SK-N-SH treated with all-trans-retinoic acid at 6 μM for 48 hours (cell line): Measurements from ENCODE around the gene SH3BP1.
A peak's percentile ranks its signal among the peaks of the same experiment; 100 is the strongest.

Source experiments
- ATAC-seq: fragments of 200-7000 bp; cut with Tn5 transposase; 3 replicates; pipeline ENCODE4 v1.9.1; 2020; ENCODE audit warnings: mild to moderate bottlenecking, moderate library complexity
- ARNTL ChIP-seq: fragments of 450-650 bp; formaldehyde crosslinking; IDR thresholded peaks from 2 replicates; pipeline ENCODE4 v1.5.0; 2020; ENCODE audit warnings: low read depth, mild to moderate bottlenecking, moderate library complexity, borderline replicate concordance
- BACH2 ChIP-seq: fragments of 250-450 bp; sonication (Bioruptor Pico); IDR thresholded peaks from 2 replicates; pipeline ENCODE4 v1.9.0; 2021; ENCODE audit warnings: mild to moderate bottlenecking, borderline replicate concordance
- CSDC2 ChIP-seq: fragments of 250-450 bp; sonication (Bioruptor Pico); IDR thresholded peaks from 2 replicates; pipeline ENCODE4 v1.5.0; 2020; ENCODE audit warnings: mild to moderate bottlenecking, moderate library complexity
- ISL1 ChIP-seq: fragments of 250-450 bp; sonication (Bioruptor Pico); IDR thresholded peaks from 2 replicates; pipeline ENCODE4 v2.1.2; 2022; ENCODE audit warnings: mild to moderate bottlenecking, moderate library complexity
- OSR1 ChIP-seq: fragments of 250-450 bp; sonication (Bioruptor Pico); IDR thresholded peaks from 2 replicates; pipeline ENCODE4 v1.8.0; 2022; ENCODE audit warnings: moderate library complexity, mild to moderate bottlenecking, inconsistent platforms
- RARB ChIP-seq: fragments of 250-450 bp; sonication (Bioruptor Pico); IDR thresholded peaks from 2 replicates; pipeline ENCODE4 v1.8.0; 2021; ENCODE audit warnings: mild to moderate bottlenecking, moderate library complexity
- TOX ChIP-seq: fragments of 250-450 bp; sonication (Bioruptor Pico); IDR thresholded peaks from 2 replicates; pipeline ENCODE4 v1.8.0; 2021; ENCODE audit warnings: mild to moderate bottlenecking, moderate library complexity, borderline replicate concordance
- ZC3H10 ChIP-seq: fragments of 250-450 bp; sonication (Bioruptor Pico); IDR thresholded peaks from 2 replicates; pipeline ENCODE4 v1.5.1; 2021; ENCODE audit warnings: mild to moderate bottlenecking, moderate library complexity
- ZFP3 ChIP-seq: fragments of 250-450 bp; sonication (Bioruptor Pico); IDR thresholded peaks from 2 replicates; pipeline ENCODE4 v1.5.0; 2020; ENCODE audit warnings: mild to moderate bottlenecking, moderate library complexity
- ZFP30 ChIP-seq: fragments of 450-650 bp; formaldehyde crosslinking; IDR thresholded peaks from 2 replicates; pipeline ENCODE4 v1.5.0; 2022; ENCODE audit warnings: mild to moderate bottlenecking, moderate library complexity
- ZNF70 ChIP-seq: fragments of 450-650 bp; formaldehyde crosslinking; IDR thresholded peaks from 2 replicates; pipeline ENCODE4 v1.5.0; 2020; ENCODE audit warnings: mild to moderate bottlenecking, moderate library complexity
- ZNF8 ChIP-seq: fragments of 450-650 bp; formaldehyde crosslinking; IDR thresholded peaks from 2 replicates; pipeline ENCODE4 v1.5.0; 2020; ENCODE audit warnings: mild to moderate bottlenecking, moderate library complexity
- TF ChIP-seq, protein P1 (sequence below): fragments of 250-450 bp; sonication (Bioruptor Pico); IDR thresholded peaks from 2 replicates; pipeline ENCODE4 v1.8.0; 2021; ENCODE audit warnings: low read depth, mild to moderate bottlenecking, moderate library complexity, borderline replicate concordance
- TF ChIP-seq, protein P2 (sequence below): fragments of 250-450 bp; sonication (Bioruptor Pico); IDR thresholded peaks from 2 replicates; pipeline ENCODE4 v1.5.1; 2020; ENCODE audit warnings: low read depth, mild to moderate bottlenecking, moderate library complexity
- TF ChIP-seq, protein P3 (sequence below): fragments of 250-450 bp; sonication (Bioruptor Pico); IDR thresholded peaks from 2 replicates; pipeline ENCODE4 v1.8.0; 2020; ENCODE audit warnings: mild to moderate bottlenecking, moderate library complexity, borderline replicate concordance
- TF ChIP-seq, protein P4 (sequence below): fragments of 250-450 bp; sonication (Bioruptor Pico); IDR thresholded peaks from 2 replicates; pipeline ENCODE4 v1.5.1; 2021; ENCODE audit warnings: mild to moderate bottlenecking, moderate library complexity
- TF ChIP-seq, protein P5 (sequence below): fragments of 250-450 bp; sonication (Bioruptor Pico); IDR thresholded peaks from 2 replicates; pipeline ENCODE4 v1.5.0; 2020; ENCODE audit warnings: mild to moderate bottlenecking, moderate library complexity

SH3BP1 gene

DNA sequence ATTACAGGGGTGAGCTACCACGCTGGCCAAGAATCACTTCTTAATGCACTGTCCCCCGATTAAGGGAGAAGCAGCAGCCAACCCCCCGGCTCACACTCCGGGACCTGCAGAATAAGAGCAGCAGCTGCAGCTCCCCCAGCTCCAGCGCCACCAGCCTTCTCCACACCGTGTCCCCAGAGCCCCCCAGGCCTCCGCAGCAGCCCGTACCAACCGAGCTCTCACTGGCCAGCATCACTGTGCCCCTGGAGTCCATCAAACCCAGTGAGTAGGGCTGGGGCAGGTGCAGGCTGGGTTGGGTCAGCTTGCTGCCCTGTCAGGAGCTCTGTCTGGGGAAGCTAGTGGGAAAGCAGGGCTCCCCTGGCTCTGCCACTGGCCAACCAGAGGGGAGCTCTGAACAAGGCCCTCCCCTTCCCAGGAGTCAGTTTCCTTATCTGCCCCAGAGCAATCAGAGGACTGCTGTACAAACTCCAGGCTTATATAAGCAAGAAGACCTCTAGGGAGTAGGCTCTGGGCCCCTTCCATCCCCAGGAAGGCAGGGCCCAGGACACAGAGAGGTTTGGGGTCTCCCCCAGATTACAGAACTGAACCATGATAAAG, 8.5 kb upstream of the SH3BP1 start (continued):
- no peak for TF ChIP-seq ZFP30 (CRISPR knock-in tag)

DNA sequence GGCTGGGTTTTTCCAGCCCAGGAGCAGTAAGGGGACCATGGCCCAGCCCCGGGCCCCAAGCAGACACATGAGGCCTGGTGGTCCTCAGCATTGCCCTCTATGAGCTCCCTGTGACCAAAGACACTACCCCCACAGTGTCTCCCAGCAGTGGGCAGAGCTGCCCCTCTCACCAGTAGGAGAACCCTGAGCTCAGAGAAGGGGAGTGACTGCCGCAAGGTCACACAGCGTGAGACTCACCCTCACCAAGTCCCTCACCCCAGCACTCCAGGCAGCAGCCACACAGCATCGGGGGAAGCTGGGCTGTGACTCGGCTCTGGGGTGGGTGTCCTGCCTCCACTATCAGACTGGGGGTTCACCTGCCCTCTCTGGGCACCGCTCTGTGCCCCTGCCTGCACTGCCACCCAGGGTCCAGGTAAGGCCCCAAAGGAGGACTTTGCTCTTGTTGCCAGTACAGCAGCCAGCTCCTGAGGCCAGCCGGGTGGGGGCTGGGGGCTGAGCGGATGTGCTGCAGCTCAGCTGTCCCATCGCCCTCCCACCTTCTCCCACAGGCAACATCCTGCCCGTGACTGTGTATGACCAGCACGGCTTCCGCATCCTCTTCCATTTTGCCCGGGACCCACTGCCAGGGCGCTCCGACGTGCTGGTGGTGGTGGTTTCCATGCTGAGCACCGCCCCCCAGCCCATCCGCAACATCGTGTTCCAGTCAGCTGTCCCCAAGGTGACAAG, 7.9 kb upstream of the SH3BP1 start:
- TF ChIP-seq, protein P1, sequence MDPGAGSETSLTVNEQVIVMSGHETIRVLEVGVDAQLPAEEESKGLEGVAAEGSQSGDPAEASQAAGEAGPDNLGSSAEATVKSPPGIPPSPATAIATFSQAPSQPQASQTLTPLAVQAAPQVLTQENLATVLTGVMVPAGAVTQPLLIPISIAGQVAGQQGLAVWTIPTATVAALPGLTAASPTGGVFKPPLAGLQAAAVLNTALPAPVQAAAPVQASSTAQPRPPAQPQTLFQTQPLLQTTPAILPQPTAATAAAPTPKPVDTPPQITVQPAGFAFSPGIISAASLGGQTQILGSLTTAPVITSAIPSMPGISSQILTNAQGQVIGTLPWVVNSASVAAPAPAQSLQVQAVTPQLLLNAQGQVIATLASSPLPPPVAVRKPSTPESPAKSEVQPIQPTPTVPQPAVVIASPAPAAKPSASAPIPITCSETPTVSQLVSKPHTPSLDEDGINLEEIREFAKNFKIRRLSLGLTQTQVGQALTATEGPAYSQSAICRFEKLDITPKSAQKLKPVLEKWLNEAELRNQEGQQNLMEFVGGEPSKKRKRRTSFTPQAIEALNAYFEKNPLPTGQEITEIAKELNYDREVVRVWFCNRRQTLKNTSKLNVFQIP (CRISPR knock-in tag) = no peak
- TF ChIP-seq ZNF70 (CRISPR knock-in tag) = no peak
- TF ChIP-seq BACH2 (CRISPR knock-in tag) = no peak
- TF ChIP-seq, protein P2, sequence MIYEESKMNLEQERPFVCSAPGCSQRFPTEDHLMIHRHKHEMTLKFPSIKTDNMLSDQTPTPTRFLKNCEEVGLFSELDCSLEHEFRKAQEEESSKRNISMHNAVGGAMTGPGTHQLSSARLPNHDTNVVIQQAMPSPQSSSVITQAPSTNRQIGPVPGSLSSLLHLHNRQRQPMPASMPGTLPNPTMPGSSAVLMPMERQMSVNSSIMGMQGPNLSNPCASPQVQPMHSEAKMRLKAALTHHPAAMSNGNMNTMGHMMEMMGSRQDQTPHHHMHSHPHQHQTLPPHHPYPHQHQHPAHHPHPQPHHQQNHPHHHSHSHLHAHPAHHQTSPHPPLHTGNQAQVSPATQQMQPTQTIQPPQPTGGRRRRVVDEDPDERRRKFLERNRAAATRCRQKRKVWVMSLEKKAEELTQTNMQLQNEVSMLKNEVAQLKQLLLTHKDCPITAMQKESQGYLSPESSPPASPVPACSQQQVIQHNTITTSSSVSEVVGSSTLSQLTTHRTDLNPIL (CRISPR knock-in tag) = no peak
- TF ChIP-seq, protein P3, sequence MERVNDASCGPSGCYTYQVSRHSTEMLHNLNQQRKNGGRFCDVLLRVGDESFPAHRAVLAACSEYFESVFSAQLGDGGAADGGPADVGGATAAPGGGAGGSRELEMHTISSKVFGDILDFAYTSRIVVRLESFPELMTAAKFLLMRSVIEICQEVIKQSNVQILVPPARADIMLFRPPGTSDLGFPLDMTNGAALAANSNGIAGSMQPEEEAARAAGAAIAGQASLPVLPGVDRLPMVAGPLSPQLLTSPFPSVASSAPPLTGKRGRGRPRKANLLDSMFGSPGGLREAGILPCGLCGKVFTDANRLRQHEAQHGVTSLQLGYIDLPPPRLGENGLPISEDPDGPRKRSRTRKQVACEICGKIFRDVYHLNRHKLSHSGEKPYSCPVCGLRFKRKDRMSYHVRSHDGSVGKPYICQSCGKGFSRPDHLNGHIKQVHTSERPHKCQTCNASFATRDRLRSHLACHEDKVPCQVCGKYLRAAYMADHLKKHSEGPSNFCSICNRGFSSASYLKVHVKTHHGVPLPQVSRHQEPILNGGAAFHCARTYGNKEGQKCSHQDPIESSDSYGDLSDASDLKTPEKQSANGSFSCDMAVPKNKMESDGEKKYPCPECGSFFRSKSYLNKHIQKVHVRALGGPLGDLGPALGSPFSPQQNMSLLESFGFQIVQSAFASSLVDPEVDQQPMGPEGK (CRISPR knock-in tag) = no peak
- TF ChIP-seq CSDC2 = no peak
- TF ChIP-seq OSR1 (CRISPR knock-in tag) = no peak
- TF ChIP-seq, all 23 proteins: peak for 0
- no peak for ATAC-seq

DNA sequence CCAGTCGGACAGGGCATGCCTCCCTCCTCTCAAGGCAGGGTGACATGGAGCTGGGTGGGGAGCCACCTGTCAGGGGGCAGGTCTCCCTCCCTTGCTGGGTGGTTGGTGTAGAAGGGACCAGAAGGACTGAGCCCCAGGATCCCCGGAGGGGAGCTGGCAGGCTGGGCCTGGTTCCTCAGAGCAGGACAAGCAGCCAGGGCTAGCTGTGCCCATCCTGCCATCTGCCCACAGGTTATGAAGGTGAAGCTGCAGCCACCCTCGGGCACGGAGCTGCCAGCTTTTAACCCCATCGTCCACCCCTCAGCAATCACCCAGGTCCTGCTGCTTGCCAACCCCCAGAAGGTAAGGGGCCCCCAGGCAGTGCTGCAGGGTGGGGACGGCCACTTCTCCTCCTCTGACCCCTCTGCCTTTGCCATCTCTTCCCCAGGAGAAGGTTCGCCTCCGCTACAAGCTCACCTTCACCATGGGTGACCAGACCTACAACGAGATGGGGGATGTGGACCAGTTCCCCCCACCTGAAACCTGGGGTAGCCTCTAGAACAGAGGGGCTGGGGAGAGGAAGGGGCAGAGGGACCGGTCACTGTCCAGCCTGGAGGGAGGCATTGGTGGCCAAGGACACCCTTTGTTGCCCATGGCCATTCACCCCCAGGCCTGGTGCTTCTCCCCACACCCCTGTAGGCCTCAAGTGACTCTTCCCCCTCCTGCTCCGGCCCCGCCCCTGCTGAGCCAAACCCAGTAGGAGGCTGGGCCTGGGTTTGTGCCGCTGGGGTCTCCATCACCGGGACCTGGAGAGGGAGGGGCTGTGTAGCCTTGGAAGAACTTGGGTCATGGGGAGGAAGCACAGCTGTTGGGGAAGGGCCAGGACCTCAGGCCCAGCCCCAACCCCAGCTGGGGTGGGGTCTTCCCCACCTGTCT, 7.0 kb upstream of the SH3BP1 start:
- TF ChIP-seq ZNF70 (CRISPR knock-in tag) (no peak), ZFP3 (CRISPR knock-in tag) (no peak), RARB (CRISPR knock-in tag) (no peak), CSDC2 (no peak), BACH2 (CRISPR knock-in tag) (no peak)
- ATAC-seq = no peak

DNA sequence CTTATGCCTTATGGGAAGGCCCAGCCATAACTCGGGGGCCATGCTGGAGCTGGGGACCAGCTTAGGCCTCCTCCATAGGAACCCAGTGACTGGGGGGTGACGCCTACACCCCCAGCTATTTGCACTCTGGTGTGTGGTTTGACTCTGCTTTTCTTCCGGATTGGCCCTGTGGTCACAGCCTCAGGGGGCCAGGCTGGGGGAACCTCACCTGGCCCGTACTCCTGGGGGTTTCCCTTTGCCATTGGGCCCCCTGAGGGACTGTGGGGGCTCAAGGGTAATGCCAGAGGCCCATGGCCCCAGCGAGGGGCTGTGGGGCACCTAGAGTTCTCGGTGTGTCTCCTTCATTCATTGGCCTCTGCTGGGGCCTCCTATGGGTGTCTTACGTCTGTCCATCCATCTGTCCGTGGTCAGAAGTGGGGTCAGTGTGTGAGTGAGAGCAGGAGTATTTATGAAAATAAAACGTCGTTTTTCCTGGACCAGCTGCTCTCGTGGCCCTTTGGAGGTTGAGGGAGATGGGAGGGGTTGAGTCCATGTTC, 6.3 kb upstream of the SH3BP1 start:
- no peak for TF ChIP-seq ARNTL
- no peak for TF ChIP-seq TOX (CRISPR knock-in tag)
- no peak for TF ChIP-seq ZNF8 (CRISPR knock-in tag)
- no peak for TF ChIP-seq ZNF70 (CRISPR knock-in tag)
- TF ChIP-seq ZFP30 (CRISPR knock-in tag) = no peak
- TF ChIP-seq BACH2 (CRISPR knock-in tag) = no peak

DNA sequence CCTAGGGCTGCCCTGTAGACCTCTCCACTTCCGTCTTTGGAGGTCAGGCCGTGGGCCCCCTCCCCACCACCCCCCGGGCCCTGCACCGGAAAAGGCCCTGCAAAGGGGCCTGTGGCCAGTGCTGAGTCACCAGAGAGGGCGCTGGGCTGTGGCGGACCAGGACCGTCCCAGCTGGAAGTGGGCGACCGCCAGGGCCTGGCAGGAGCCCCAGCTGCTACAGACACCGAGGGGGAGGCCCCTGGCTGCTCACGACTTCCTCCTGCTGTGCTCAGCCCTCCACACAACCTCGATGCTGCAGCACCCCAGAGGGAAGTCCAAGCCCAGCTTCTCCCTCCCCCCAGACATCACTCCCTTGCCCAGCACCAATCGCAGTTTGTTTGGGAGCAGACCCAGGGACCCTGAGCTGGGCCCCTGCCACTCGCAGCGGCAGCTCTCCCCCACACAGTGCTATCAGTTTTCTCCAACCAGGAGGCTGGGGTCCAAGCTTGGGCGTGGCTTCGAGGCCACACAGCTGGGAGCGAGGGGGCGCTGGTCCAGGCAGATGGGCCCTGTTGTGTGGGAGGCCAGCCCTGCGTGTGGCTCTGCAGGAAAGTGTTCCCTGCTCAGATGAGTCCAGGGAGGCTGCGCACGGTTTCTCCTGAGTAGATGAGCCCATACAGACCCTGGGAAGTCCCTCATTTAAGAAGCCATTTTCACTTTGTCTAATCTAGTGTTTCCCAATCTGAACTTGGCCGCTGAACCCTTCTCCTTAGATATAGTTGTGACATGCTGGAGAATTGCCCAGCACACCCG, 5.6 kb upstream of the SH3BP1 start:
- peak; percentile 73 for ATAC-seq
- peak; percentile 70; the same call in 1 of the 2 replicates for TF ChIP-seq ZNF8 (CRISPR knock-in tag)
- TF ChIP-seq ZC3H10 = no peak
- TF ChIP-seq, protein P4, sequence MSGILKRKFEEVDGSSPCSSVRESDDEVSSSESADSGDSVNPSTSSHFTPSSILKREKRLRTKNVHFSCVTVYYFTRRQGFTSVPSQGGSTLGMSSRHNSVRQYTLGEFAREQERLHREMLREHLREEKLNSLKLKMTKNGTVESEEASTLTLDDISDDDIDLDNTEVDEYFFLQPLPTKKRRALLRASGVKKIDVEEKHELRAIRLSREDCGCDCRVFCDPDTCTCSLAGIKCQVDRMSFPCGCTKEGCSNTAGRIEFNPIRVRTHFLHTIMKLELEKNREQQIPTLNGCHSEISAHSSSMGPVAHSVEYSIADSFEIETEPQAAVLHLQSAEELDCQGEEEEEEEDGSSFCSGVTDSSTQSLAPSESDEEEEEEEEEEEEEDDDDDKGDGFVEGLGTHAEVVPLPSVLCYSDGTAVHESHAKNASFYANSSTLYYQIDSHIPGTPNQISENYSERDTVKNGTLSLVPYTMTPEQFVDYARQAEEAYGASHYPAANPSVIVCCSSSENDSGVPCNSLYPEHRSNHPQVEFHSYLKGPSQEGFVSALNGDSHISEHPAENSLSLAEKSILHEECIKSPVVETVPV = no peak
- TF ChIP-seq, protein P3 (CRISPR knock-in tag) = peak; percentile 57; the same call in 1 of the 2 replicates
- TF ChIP-seq, protein P5, sequence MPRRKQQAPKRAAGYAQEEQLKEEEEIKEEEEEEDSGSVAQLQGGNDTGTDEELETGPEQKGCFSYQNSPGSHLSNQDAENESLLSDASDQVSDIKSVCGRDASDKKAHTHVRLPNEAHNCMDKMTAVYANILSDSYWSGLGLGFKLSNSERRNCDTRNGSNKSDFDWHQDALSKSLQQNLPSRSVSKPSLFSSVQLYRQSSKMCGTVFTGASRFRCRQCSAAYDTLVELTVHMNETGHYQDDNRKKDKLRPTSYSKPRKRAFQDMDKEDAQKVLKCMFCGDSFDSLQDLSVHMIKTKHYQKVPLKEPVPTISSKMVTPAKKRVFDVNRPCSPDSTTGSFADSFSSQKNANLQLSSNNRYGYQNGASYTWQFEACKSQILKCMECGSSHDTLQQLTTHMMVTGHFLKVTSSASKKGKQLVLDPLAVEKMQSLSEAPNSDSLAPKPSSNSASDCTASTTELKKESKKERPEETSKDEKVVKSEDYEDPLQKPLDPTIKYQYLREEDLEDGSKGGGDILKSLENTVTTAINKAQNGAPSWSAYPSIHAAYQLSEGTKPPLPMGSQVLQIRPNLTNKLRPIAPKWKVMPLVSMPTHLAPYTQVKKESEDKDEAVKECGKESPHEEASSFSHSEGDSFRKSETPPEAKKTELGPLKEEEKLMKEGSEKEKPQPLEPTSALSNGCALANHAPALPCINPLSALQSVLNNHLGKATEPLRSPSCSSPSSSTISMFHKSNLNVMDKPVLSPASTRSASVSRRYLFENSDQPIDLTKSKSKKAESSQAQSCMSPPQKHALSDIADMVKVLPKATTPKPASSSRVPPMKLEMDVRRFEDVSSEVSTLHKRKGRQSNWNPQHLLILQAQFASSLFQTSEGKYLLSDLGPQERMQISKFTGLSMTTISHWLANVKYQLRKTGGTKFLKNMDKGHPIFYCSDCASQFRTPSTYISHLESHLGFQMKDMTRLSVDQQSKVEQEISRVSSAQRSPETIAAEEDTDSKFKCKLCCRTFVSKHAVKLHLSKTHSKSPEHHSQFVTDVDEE (CRISPR knock-in tag) = peak; percentile 22; the same call in 1 of the 2 replicates
- TF ChIP-seq ISL1 (CRISPR knock-in tag) = no peak

More for the DNA sequence above, 6.3 kb upstream of the SH3BP1 start:
- ATAC-seq = no peak
